Epithelial cell of umbilical artery (primary cell): ENCODE measurements around the gene MLF1. TPM values are rescaled to one million over a fixed set of nuclear protein-coding genes. Genes with fewer than 3 reads are reported as not detected.

Experiments
- total RNA-seq: library from RNA; depleted of rRNA; stranded (reverse); fragments of >200 nt; gene quantifications from 2 replicates; pipeline ENCODE4 v1.2.3, GENCODE V29; 2014

Gene MLF1
- 7.9 and 9.7 TPM in 2 replicates for total RNA-seq

GRCh38 chr3:158570999-158571702 lies at the start of gene MLF1:
Gene MLF1 (plus strand): TSS chr3:158571194. CDS start chr3:158571301, 107 bp downstream.

GRCh38 chr3:158644345-158644908 lies 73.4 kb downstream of the MLF1 start, which contains the start of gene GFM1:
Gene GFM1 (plus strand): TSS chr3:158644527. CDS start chr3:158644635, 108 bp downstream.

Other genes with a start within 250 kb of the MLF1 start
- 57.5 and 78.0 TPM in 2 replicates for gene GFM1, start 73.3 kb downstream of the MLF1 start, total RNA-seq
- gene LXN, start 101.5 kb downstream of the MLF1 start, total RNA-seq: 91.6 and 126 TPM in 2 replicates
- 1.1 and 27.3 TPM in 2 replicates for gene RARRES1, start 161.3 kb downstream of the MLF1 start, total RNA-seq
- gene MFSD1, start 230.9 kb downstream of the MLF1 start, total RNA-seq: 57.8 and 121 TPM in 2 replicates